GM19455 (cell line): ENCODE data around the gene ISCU.

Experiments used
- ATAC-seq: cut with Tn5 transposase; IDR thresholded peaks from one replicate; pipeline ENCODE4 v1.9.1; 2021; ENCODE audit not compliant: unreplicated experiment

ISCU gene

DNA sequence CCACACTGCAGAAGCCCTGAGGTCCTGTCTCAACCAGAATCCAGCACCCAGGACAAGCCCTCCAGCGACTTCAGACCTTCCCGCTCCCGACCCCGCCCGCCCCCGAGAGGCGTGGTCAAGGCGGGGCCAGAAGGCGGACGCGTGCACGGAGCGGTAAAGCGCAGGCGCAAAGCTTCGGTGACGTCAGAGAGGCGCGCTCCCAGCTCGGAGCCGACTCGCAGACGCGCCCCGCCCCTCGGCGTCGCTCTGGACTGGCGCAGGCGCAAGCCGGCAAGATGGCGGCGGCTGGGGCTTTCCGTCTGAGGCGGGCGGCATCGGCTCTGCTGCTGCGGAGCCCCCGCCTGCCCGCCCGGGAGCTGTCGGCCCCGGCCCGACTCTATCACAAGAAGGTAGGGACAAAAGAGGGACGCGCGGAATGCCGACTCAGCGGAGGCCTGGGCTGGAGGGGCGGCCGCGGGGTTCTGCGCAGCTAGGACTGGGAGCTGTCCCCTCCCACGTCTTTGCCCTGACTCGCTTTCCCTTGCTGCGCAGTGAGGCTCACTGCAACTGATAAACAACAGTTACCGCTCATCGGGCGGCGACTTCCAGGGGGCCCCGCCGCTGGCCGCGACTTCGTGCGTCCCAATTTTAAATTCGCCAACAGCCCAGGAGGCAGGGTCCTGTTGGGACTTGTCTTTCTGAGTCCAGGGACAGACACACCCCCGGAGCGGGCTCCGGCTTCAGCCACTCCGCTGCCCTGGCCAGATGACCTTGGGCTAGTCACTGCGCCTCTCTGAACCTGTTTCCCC is at the start of gene ISCU:
ISCU (plus strand) TSS at position 249 of the 788 bp plus-strand sequence; CDS start at position 276, 27 bp downstream.
- peak; percentile 57 for ATAC-seq

DNA sequence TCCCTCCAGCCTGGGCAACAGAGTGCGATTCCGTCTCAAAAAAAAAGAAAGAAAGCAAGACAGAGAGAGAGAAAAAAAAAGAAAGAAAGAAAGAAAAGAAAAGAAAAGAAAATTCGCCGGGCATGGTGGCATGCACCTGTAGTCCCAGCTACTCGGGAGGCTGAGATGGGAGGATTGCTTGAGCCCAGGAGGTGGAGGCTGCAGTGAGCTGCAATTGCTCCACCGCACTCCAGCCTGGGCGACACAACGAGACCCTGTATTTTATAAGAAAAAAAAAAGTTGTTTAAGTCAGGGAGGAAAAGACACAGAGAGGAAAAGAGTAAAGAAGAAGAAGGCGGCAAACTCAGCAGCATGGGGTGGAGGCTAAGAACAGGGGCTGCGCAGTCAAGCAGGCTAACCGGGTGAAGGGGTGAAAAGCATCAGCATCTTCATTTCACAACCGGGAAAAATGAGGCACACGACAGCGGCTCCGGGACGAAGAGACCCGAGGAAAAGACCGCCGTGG is 47.9 kb upstream of the ISCU start:
- peak; percentile 10 for ATAC-seq

DNA sequence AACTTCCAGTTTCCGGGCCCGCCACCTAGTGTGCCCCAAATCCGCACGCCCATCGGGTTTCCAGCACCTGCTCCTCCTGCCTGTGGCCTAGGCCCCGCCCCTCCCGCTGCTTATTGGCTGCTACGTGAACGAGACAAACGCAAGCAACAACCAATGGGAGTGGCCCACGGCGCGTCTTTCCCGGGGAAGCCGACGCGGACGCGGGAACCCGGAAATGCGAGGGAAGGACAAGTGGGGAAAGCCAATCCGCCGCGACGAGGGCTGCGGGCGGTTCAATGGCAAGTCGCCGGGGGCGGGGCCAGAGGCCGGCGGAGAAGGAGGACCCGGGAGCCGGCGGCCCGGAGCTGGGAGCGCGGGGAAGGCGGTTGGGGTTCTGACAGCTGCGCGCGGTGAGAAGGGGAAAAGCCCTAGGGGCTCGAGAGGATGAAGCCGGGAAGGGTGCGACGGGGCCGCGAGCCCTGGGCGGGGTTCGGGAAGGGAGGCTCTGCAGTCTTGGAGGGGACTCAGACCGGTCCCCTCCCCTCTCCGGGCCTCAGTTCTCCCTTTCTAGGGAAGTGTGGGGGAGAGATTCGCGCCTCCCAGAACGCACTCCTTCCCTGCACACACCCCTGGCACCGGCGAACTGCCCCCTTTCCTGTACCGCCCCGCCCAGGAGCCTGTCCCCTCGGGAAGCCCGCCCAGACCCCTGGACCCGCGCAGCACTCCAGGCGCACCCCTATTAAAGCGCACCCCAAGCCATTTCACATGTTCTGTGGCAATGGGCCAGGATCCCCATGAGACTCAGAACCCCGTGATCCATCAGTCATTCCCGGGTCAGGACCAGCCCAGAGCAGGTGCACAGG is 47.2 kb upstream of the ISCU start, which contains the start of gene FICD:
FICD (plus strand) TSS at position 305 of the 842 bp plus-strand sequence. CDS start 1,696 bp downstream, outside the sequence.
- ATAC-seq, result peak; percentile 83

DNA sequence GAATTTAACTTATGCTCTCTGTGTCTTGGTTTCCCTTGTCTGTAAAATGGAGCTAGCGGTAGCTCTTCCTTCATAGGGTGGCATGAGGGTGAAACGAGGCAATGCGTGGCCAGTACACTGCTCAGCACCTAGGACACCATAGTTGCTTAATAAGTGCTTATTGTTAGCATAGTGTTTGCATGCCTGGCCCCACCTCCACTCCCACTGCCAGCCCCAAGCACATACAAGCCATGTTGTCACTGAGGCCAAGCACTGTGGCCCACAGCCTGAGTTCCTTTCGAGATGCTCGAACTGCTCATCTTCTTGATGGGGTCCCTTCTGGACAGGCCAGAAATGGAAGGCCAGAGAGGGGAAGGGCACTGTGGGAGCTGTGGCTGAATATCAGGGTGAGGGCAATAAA is 46.5 kb upstream of the ISCU start:
- no peak for ATAC-seq

DNA sequence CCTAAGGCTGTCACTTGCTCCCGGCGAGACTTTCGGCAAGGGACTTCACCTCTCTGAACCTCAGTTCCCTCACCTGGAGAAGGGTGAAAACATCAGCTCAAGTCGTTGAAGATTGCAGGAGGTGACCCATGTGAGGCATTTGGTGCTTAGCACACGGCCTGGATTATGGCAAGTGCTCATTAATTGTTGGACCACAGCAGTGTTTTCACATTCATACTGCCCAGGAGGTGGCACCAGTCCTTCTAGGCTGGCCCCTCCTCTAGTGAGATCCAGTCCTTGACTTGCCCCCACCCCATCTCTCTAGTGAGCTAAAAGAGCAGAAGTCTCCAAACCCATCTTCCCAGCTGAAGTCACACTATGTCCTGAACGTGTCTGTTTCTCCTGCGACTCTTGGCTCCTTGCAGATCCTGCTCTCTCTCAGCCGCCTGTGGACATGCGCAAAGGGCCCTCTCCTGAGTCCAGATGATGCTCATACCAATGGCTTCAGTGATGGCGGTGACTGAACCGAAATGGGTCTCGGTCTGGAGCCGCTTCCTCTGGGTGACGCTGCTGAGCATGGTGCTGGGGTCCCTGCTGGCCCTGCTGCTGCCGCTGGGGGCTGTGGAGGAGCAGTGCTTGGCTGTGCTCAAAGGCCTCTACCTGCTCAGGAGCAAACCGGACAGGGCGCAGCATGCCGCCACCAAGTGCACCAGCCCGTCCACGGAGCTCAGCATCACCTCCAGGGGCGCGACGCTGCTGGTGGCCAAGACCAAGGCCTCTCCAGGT is 45.7 kb upstream of the ISCU start:
- ATAC-seq, result no peak

DNA sequence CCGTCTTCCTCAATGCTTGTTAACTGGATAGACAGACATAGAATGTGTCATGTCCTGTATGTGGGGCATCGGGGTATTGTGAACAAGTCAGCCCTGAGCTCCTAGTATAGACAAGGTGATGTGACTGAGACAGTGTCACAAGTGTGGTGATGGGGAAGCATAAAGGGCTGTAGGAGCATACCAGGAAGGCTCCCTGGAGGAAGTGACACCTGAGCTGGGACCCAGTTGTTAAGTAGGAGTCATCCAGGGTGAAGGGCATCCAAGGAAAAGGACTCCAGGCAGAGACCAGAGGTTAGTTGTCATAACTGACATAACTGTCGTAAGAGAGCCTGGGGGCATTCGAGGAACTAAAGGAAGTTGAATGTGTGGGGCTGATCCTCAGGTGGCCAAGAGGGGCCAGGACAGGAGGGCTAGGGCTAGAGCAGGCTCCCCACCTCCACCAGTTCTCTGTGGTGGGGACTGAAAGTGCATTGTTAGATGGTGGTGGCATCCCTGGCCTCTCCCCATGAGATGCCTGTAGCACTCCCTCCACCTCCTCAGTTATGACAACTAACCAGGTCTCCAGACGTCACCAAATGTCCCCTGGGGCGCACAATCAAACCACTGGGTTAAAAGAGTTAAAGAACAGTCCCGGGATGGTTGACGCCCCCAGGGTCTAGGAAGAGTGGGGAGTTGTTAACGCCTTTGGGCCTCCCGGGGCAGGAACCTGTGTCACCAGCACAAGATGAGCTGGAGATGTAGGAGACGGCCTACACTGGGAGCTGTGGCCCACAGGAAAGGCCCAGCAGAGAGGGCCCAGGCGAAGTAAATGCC is 44.9 kb upstream of the ISCU start:
- ATAC-seq, result no peak

DNA sequence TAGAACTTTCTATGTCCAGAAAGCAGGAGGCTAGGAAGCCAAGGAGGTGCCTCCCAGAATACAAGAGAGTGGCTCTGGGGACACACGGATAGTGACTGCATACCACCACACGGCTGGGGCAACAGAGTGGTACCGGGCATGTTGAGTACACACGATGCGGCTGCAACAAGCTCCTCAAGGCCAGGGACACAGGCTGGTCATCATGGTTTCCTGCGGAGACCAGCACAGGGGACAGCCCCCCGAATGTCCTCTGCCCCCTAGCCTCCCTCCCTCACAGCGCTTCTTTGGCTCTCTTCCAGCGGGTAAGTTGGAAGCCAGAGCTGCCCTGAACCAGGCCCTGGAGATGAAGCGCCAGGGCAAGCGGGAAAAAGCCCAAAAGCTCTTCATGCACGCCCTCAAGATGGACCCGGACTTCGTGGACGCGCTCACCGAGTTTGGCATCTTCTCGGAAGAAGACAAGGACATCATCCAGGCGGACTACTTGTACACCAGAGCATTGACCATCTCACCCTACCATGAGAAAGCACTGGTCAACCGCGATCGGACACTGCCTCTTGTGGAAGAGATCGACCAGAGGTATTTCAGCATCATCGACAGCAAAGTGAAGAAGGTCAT is 44.2 kb upstream of the ISCU start:
- no peak for ATAC-seq

DNA sequence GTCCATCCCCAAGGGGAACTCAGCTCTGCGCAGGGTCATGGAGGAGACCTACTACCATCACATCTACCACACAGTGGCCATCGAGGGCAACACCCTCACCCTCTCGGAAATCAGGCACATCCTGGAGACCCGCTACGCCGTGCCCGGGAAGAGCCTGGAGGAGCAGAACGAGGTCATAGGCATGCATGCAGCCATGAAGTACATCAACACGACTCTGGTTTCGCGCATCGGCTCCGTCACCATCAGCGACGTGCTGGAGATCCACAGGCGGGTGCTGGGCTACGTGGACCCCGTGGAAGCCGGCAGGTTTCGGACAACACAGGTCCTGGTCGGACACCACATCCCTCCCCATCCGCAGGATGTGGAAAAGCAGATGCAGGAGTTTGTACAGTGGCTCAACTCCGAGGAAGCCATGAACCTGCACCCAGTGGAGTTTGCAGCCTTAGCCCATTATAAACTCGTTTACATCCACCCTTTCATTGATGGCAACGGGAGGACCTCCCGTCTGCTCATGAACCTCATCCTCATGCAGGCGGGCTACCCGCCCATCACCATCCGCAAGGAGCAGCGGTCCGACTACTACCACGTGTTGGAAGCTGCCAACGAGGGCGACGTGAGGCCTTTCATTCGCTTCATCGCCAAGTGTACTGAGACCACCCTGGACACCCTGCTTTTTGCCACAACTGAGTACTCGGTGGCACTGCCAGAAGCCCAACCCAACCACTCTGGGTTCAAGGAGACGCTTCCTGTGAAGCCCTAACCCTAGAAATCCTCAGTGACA is 43.5 kb upstream of the ISCU start:
- no peak for ATAC-seq

DNA sequence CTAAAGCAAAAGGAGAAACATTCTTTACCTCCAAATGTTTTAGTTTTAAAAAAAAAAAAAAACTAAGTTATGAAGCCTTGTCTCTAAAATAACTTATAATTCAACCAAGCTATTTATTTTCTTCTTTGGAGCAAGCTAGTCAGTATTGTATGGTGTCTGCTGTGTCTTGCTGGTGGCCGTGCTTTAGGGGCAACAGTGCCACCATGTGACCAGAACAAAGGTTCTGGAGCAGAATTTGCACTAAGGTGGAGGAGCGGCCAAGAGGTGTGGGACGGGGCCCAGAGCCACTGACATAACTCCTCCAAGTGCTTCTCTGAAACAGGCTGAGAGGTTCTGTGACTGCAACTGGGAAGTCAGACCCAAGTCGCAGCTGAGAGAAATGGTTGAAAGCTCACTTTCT is 42.8 kb upstream of the ISCU start:
- no peak for ATAC-seq

DNA sequence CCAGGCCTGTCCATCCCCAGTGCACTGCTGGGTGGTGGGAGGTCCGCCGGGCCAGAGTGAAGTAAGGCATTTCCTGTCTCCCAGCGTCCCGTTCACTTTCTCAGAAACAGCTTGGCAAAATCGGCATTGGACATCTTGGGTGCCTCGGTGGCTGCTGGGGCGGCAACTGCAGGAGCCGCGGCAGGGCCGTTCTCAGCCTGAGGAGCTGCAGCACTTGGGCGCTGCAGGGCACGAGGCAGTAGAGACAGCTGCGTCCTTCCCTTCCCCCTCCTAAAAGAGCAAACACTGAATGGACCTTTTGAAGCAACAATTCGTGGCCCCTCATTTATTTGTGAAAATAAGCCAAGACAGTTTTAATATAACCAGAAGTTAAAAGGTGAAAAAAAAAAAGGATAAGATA is 39.0 kb upstream of the ISCU start:
- no peak for ATAC-seq

DNA sequence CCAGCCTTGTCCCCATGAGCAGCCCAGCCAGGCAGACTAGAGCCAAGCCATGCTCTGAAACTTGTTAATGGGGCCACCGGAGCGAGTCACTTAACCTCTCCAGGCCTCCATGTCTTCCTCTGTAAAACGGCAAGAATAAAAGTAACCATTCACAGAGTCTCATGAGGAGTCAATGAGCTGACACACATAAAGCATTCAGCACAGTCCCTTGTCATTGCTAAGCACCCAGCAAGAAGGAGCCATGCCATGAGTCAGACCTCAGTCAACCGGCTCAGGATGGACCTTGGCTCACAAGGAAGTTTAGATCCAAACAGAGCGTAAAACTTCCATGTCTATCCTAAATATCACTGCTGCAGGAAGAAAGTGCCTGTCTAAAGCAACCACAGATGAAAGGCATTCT is 36.7 kb upstream of the ISCU start:
- ATAC-seq, result no peak

DNA sequence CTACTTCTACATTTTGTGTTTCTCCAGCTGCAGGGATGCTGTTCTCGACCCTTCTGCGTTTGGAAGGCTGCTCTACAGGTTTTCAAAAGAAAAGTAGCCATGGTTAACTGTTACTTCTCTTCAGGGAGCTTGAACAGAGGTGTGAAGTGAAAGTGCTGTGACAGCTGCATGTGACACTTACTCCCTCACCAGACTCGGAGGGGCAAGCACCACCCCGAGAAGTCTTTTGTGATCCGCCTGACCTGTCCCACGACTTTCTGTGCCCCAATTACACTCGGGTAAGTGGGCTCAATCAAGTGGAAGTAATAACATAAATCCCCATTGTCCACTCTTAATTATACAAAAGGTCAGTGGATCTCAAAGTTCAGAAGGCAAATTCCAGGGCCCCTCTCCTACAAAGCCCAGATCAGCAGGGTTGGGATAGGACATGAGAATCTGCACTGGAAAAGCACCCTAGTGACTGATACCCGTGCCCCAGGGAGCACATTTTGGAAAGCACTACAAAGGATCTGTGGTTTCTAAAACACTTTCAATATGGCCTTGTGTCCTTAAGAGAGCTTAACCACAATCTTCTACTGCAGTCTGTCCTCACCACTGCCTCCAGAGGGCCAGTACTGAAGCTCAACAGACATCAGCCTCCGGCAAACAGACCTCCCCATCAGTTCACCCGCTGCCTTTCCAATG is 35.8 kb upstream of the ISCU start:
- no peak for ATAC-seq

DNA sequence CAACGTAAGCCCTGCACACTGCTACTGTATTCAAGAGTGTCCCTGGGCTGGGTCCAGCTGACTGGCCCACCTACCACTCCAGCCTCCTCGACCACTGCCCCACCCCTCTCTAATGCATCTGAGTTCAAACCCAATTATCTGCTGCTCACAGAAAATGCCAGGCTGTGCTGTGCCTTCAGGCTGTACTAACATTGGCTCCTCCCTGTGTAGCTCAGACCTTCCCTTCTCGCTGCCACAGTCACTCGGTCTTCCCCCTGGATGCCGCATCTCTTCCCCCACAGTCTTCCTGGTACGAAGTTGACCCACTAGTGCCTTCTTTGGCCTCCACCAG is 35.3 kb upstream of the ISCU start:
- no peak for ATAC-seq

DNA sequence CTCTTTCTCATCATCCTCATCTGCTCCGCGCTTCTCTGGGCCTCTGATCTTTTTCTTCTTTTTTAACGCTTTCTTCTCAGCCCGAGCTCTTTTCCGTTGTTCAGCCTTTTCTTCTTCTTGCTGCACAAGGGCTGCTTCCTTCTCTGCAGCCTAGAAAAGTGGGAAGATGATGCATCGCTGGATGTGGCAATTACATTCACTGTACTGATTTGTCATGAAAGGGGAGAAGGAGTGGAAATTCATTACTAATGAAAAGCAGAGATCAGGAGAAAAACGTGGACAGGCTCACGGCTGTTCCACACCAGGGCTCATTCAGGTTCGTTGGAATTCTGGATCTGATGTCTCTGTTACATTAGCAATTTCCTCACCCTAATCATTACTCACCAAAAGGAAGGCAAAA is 32.2 kb upstream of the ISCU start:
- ATAC-seq, result no peak

DNA sequence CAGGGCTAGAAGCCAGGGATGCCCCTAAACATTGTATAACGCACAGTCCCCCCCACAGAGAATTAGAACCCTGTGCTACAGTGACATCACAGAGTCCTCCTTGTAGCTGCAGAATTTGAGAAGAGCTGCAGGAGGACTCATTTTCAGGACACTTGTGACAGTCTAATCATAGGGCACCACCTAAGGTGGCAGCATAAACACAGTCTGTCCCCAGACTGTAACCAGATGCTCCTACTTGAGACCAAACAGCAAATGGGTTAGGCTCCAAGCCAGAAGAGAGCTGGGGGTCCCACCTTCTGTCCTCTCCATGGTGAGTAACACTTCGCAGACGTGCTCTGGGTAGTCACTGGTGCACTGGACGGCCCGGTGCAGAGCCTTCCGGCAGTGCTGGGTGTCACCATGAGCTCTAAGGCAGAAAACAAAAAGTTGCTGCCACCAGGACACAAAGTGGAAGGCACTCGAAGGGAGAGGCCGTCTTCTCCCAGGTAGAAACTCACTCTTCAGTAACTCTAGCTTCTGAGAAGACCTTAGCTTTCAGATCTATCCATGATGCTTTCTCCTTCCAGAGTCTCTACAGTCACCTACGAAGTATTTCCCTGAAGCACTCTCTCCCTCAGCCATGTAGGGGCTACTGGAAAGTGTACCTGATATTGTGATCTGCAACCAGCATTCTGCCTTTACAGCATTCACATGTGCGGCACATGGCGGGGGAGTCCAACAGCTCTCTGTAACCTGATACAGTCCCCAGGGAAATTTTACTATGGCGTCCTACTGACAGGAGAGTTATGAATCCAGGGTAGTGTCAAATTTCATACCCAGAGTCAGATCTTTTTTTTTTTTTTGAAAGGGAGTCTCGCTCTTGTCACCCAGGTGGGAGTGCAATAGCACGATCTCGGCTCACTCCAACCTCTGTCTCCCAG is 30.2 kb upstream of the ISCU start:
- no peak for ATAC-seq

DNA sequence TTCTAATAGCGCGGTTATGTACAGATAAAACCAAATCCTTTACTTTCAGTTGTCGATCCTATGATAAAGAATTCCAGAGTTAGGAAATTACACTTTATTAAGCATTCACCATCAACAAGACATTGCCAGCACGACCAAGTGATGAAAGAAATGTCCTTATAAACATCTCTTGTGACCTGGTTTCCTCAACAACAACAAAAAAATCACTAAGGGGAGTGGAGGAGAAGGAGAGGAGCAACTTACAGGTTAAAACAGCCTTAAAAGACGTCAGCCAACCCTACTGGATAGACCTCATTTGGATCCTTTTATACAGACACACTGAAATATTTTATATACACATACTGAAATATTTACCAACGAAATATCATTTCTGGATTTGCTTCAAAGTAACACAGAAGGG is 24.2 kb upstream of the ISCU start:
- ATAC-seq, result no peak

DNA sequence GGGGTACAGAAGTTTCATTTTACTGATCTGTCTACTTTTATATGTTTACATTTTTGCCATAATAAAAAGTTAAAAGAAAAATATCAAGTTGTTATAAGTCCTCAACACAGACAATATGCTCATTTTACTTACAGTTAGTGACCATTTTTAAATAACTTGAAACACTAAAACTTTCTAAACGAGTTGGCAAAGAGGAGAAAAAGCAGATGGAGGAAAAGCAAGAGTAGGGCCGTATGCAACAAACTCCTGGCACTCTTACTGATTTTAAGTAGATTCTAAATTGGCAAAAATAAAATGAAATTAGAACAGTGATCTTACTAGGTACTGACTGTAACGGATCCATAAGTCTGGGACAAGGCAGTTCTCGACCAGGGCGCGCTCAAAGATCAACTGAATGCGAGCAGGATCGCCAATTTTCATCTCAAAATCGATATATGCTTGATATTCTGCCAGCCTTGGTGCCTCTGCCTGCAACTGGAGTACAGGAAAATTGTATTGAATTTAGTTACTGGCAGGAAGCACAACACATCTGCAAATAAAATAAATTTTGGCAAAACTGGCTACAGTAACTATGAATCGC is 23.7 kb upstream of the ISCU start:
- no peak for ATAC-seq
